SK-N-MC (cell line): ENCODE results near the gene DRD5.
"Not testable (repeated sequence)": the region's sequence is repeated elsewhere in the genome, so short reads cannot be mapped to it uniquely, and the experiment has no call there.

Experiments
- EZH2 ChIP-seq: fragments of 200-600 bp; sonication (generic); IDR thresholded peaks from one replicate; pipeline ENCODE4 v1.6.1; 2017; ENCODE audit warnings: antibody characterized with exemption
- FOXP2 ChIP-seq: optimal IDR thresholded peaks from 2 replicates; pipeline ENCODE3; 2011; ENCODE audit warnings: mild to moderate bottlenecking, moderate library complexity; ENCODE audit not compliant: insufficient read depth; ENCODE audit errors: extremely low read length, control extremely low read depth
- POLR2AphosphoS5 ChIP-seq: IDR thresholded peaks from 2 replicates; pipeline ENCODE4 v1.6.1; 2012; ENCODE audit warnings: mild to moderate bottlenecking, low read depth, low read length, borderline replicate concordance

- not testable (repeated sequence) for TF ChIP-seq POLR2AphosphoS5, EZH2, FOXP2
Measured at GRCh38 chr4:9796641-9797040, 15.2 kb downstream of the DRD5 start.
